ENCODE results near the gene ZNF385B. TPM values are rescaled to one million over a fixed set of nuclear protein-coding genes. Genes with fewer than 3 reads are reported as not detected.
"Not testable (repeated sequence)": the region's sequence is repeated elsewhere in the genome, so short reads cannot be mapped to it uniquely, and the experiment has no call there.

Gene ZNF385B
- total RNA-seq, 1 experiment from 2014 or later = not detected

- in situ Hi-C loops (cut with HindIII; ENCODE audit: low pct_unique_long_range_greater_than_20kb, low sequenced_read_pairs) = no loop called here
- DNase-seq (ENCODE audit: low read depth, low spot score) = no peak
Measured at GRCh38 chr2:179467111-179467510, 394.3 kb downstream of the ZNF385B start.

DNA sequence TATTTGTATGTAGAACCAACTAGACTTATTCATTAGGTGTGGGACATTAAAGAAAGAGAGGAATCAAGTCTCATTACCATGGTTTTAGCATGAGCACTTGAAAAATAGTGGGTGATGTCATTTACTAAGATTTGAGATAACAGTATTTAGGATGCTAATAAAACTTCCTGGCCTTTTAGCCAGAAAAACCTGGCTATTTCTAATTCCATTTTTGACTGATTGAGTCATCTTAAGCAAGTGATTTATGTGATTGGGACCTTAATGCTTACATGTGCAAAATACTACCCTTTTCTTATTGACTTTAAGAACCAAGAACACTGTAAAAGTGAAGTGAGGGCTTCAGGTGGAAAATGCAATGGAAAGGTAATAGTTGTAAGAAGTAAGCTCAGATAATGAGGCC, 400.0 kb downstream of the ZNF385B start:
- in situ Hi-C loops (cut with HindIII; ENCODE audit: low pct_unique_long_range_greater_than_20kb, low sequenced_read_pairs) = no loop called here
- no peak for DNase-seq (ENCODE audit: low read depth, low spot score)

- peak; percentile 5 for DNase-seq (ENCODE audit: low read depth, low spot score)
- in situ Hi-C loops (cut with HindIII; ENCODE audit: low pct_unique_long_range_greater_than_20kb, low sequenced_read_pairs) = no loop called here
Measured at GRCh38 chr2:179460181-179460929, 401.1 kb downstream of the ZNF385B start.

DNA sequence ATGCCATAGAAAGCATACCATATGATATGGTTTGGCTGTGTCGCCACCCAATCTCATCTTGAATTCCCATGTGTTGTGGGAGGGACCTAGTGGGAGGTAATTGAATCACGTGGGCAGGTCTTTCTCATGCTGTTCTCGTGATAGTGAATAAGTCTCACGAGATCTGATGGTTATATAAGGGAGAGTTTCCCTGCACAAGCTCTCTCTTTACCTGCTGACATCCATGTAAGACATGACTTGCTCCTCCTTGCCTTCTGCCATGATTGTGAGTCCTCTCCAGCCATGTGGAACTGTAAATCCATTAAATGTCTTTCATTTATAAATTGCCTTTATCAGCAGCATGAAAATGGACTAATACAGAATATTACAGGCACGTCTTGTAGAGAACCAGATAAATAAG, 403.3 kb downstream of the ZNF385B start:
- in situ Hi-C loops (cut with HindIII; ENCODE audit: low pct_unique_long_range_greater_than_20kb, low sequenced_read_pairs); DNase-seq (ENCODE audit: low read depth, low spot score): not testable (repeated sequence)

GRCh38 chr2:179455824-179456223, 405.6 kb downstream of the ZNF385B start:
- DNase-seq (ENCODE audit: low read depth, low spot score) = no peak
- in situ Hi-C loops (cut with HindIII; ENCODE audit: low pct_unique_long_range_greater_than_20kb, low sequenced_read_pairs) = no loop called here

- in situ Hi-C loops (cut with HindIII; ENCODE audit: low pct_unique_long_range_greater_than_20kb, low sequenced_read_pairs) = no loop called here
Measured at GRCh38 chr2:179455172-179455524, 406.3 kb downstream of the ZNF385B start.

DNA sequence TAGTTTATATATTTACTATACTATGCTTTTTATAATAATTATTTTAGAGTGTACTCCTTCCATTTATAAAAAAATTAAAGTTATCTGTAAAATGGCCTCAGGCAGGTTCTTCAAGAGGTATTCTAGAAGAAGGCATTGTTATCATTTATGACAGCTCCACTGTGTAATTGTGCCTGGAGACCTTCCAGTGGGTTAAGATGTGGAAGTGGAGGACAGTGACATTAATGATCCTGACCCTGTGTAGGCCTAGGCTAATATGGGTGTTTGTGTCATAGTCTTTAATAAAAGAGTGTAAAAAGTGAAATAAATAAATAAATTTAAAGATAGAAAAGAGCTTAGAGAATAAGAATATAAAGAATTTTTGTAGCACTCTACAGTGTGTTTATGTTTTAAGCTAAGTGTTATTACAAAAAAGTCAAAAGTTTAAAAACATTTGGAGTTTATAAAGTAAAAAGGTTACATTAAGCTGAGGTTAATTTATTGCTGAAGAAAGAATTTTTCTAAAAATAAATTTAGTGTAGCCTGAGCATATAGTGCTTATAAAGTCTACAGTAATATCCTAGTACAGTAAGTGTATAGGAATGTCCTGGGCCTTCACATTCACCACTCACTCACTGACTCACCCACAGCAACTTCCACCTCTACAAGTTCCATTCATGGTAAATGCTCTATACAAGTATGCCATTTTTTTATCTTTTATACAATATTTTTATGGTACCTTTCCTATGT, 406.8 kb downstream of the ZNF385B start:
- DNase-seq (ENCODE audit: low read depth, low spot score) = no peak
- in situ Hi-C loops (cut with HindIII; ENCODE audit: low pct_unique_long_range_greater_than_20kb, low sequenced_read_pairs) = no loop called here

More at GRCh38 chr2:179455172-179455524, 406.3 kb downstream of the ZNF385B start:
- DNase-seq (ENCODE audit: low read depth, low spot score) = no peak

DNA sequence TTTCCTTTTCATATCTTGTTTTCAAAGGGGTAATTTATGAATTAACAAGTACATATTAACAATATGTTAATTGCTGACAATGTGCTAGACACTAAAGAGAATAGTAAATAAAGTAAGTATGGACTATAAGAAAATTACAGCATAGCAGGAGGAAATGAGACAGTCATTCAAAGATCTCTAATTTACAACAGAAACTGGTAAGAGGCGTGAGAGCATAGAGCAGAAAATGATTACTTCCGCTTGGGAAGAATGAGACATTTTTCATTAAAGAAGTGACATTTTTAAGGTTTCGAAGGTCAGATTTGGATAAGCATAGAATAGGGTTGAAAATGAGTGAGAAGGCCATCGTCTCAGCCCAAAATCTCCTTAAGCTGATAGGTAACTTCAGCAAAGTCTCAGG, 412.4 kb downstream of the ZNF385B start:
- in situ Hi-C loops (cut with HindIII; ENCODE audit: low pct_unique_long_range_greater_than_20kb, low sequenced_read_pairs) = no loop called here
- no peak for DNase-seq (ENCODE audit: low read depth, low spot score)

GRCh38 chr2:179447839-179448447, 413.5 kb downstream of the ZNF385B start:
- in situ Hi-C loops (cut with HindIII; ENCODE audit: low pct_unique_long_range_greater_than_20kb, low sequenced_read_pairs) = no loop called here
- DNase-seq (ENCODE audit: low read depth, low spot score) = peak; percentile 21

GRCh38 chr2:179447421-179447820, 414.0 kb downstream of the ZNF385B start:
- no peak for DNase-seq (ENCODE audit: low read depth, low spot score)
- in situ Hi-C loops (cut with HindIII; ENCODE audit: low pct_unique_long_range_greater_than_20kb, low sequenced_read_pairs) = no loop called here

- in situ Hi-C loops (cut with HindIII; ENCODE audit: low pct_unique_long_range_greater_than_20kb, low sequenced_read_pairs) = no loop called here
- no peak for DNase-seq (ENCODE audit: low read depth, low spot score)
Measured at GRCh38 chr2:179446476-179447141, 414.8 kb downstream of the ZNF385B start.

DNA sequence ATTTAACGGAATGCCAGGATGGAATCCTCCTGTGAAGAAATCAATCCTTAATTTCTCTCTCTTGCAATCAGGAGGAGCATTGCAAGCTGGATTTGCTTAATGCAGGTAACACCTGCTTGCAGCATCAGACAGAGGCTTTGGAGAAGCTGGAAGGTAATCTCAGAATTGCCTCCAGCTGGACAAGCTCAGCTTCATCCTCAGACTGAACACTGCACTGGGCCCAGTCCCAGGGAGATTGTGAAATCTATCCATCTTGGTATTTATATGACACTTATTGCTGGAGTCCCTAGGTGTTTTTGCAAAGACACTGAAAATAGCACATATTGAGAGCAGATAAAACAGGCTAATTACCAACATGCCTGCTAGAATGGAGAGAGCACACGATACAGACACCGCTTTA, 417.4 kb downstream of the ZNF385B start:
- DNase-seq (ENCODE audit: low read depth, low spot score) = no peak
- in situ Hi-C loops (cut with HindIII; ENCODE audit: low pct_unique_long_range_greater_than_20kb, low sequenced_read_pairs) = no loop called here

DNA sequence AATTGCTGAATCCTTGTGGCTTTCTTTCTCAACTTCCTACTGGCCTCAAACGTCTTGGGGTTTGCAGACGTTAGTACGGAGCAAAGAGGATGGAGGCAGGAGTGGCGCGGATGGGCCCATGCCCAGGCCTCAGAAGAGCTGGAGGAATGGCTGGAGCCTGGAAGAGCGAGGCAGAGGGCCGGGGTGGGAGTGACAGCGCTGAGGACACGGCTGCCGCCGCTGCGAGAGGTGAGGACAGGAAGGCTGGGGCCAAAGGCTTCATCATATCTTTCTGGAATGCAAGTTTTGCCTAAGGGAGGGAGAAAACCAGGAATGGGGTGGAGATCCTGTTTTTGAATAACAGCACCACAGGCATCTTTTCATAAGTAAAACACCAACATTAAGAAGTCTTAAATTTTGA, 418.2 kb downstream of the ZNF385B start:
- in situ Hi-C loops (cut with HindIII; ENCODE audit: low pct_unique_long_range_greater_than_20kb, low sequenced_read_pairs) = no loop called here
- DNase-seq (ENCODE audit: low read depth, low spot score) = no peak

- in situ Hi-C loops (cut with HindIII; ENCODE audit: low pct_unique_long_range_greater_than_20kb, low sequenced_read_pairs) = no loop called here
- DNase-seq (ENCODE audit: low read depth, low spot score) = no peak
Measured at GRCh38 chr2:179442206-179442605, 419.2 kb downstream of the ZNF385B start.

- in situ Hi-C loops (cut with HindIII; ENCODE audit: low pct_unique_long_range_greater_than_20kb, low sequenced_read_pairs) = no loop called here
- DNase-seq (ENCODE audit: low read depth, low spot score) = no peak
Measured at GRCh38 chr2:179441551-179441950, 419.9 kb downstream of the ZNF385B start.

DNA sequence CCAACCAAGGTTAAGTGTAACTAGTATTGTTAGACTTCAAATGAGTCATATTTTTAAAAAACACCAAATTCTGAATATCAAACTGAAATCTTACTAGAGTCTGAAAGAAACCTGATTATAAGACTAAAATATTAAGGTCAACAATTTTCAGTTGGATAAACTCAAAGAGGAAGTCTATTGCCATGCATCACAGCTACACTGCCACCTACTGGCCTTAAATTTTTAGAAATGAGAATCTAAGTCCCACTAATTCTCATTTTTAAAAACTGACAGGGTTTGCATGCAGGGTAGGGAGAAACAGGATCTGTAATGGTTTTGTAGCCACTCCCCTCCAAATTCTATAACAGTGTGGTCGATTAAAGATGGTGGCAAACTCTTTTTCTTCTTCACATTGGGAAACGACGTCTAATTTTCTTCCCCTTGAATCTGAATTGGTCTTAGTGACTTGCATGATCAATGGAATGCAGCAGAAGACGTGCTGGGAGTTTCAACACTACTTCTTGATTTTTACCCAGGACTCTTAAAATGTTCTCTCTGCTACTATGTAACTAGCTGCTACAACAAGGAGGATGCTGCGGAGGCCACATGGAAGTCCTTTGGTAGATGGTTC, 420.7 kb downstream of the ZNF385B start:
- peak; percentile 64 for DNase-seq (ENCODE audit: low read depth, low spot score)
- in situ Hi-C loops (cut with HindIII; ENCODE audit: low pct_unique_long_range_greater_than_20kb, low sequenced_read_pairs) = no loop called here

DNA sequence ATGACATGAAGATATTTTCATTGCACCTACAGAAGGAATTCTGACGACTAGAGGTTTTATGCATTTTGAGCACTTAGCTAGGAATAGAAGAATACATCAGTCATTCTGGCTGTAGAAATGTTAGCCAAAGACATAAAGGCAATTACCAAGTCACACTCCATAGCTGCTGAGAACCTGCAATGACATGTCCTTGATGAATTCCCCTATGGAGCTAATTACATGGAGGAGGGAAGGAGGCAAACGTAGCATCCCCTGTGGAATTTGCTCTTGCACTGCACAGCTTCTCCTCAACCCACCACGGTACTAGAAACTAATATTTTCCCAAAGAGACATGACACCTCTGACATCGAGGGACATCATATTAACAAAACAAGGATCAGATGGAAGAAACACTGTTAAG, 422.8 kb downstream of the ZNF385B start:
- in situ Hi-C loops (cut with HindIII; ENCODE audit: low pct_unique_long_range_greater_than_20kb, low sequenced_read_pairs) = no loop called here
- DNase-seq (ENCODE audit: low read depth, low spot score) = no peak

DNA sequence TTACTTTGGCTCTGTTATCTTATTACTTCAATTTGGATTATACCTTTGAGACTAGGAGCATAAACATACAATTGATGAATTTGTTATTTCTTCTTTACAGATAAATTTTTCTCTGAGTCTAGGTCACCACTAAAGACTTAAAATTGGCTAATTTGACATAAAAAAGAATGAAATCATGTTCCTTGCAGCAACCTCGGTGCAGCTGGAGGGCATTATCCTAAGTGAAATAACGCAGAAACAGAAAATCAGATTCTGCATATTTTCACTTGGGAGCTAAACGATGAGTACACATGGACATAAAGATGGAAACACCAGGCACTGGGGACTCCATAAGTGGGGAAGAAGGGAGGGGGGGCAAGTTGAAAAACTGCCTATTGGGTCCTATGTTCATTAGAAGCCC, 424.0 kb downstream of the ZNF385B start:
- in situ Hi-C loops (cut with HindIII; ENCODE audit: low pct_unique_long_range_greater_than_20kb, low sequenced_read_pairs) = no loop called here
- DNase-seq (ENCODE audit: low read depth, low spot score) = no peak

Measured in SK-MEL-5 (cell line).